Ecto neural progenitor cell (in vitro differentiated cells): ENCODE measurements around the gene PLA1A.

Source experiments
- DNase-seq: peaks from one replicate; pipeline ENCODE4 v3.0.0-alpha.2; 2018; ENCODE audit warnings: low spot score

The PLA1A gene

DNA sequence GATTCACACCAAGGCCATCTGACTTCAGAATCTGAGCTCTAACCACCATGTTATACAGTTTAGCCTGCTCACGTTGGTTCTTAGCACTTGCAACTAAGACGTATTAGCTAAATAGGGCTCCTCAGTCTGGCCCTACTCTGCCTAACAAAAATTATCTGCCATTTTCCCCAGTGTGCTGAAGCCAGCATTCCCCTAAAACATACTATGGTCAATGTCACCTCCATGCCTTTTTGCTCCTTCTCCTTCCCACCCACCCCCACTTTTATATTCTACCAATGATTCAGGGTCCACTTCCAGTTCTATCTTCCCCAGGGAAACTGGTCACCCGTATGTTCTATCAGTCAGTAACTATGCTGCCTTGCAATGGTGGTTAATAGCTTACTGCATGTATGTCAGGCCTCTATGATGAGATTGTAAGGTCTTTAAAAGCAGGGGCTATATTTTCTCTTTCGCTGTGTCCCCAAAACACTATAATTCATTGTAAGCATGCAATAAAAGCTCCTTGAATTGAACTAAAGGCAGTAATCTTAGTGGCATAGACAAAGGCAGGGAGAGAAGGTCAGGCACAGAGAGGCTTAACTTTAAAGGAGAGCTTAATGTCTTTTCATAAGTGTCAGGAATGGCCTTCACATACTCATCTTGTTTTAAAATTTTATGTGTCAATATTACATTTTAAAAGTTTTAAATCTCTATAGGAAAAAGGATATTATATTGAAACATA lies 39.4 kb downstream of the PLA1A start:
- no peak for DNase-seq

DNA sequence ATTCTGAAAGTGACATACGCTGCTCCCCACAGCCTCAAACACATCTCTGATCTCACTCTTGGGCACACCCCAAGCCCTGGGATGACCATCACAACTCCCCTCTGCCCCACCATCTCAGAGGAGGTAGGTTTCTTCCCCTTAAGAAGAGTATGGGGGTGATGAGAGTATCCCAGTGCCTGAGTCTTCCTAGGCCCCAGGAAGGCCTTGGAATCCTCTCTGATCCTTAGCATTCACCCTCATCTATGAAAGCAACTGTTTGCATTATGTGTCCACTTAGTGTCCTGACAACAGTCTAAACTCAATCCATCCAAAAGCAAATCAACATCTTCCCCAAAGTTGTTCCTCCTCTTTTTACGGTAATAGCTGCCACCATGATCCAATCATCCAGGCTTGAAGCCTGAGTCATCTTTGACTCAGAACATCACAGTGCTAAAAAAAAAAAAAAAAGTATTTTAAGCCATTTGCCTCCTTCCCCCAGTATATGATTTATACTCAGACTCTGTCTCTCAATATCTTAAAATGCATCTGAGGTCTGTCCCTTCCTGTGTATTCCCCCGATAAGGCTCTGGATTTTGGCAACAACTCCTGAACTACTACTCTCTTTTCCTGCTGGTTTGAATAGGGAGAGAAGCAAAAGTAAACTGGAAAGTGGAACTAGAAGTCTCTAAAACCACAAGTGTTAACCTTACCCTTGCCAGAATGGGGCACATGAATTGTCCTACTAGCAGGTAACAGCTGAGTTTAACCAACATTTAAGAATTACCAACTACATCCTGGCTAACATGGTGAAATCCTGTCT lies 40.2 kb downstream of the PLA1A start:
- no peak for DNase-seq

DNA sequence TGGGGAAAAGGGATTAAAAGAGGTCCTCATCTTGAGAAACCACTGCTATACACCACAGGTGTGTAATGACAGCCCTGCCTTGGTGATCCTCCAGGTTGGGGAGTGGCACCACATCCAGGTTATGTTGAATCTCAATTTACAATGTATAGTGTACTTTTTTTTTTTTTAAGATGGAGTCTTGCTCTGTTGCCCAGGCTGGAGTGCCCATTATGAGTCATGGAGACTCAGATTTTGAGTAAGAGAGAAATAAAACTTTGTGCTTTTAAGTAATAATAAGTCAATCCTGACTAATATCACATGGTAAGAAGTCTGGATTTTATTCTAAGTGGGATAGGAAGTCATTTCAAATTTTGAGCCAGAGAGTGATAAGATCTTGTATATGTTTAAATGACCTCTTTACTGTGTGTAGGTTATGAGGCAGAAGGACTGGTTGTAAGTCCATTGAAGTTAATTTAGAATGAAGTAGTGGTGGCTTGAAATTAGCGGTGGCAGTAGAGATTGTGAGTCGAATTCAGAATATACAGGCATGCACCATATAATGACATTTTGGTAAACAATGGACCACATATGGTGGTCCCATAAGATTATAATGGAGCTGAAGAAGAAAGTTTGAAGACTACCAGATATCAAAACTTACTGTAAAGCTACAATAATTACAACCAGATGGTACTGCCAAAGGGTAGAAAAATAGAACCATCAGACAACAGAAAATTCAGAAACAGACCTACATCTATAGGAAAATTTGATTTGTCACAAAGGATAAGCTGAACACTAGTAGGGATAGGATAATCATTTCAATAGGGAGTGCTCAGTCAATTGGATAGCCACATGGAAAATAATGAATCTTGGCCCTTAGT lies 42.0 kb downstream of the PLA1A start:
- DNase-seq, result no peak

DNA sequence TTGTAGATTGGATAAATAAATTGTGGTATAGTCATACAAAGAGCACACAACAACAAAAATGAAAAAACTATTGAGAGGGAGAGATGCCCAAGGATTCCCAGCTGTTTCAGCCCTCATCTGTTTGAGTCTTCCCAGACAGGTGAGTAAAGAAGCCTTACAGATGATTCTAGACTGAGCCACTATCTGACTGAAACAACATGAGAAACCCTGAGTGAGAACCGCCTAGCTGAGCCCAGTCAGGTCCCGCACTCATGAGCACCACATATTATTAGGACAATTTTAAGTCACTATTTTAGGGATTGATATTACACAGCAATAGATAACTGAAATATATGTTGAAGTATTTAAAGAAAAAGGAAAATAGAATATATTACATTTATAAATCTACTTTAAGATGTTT lies 43.7 kb downstream of the PLA1A start:
- no peak for DNase-seq

DNA sequence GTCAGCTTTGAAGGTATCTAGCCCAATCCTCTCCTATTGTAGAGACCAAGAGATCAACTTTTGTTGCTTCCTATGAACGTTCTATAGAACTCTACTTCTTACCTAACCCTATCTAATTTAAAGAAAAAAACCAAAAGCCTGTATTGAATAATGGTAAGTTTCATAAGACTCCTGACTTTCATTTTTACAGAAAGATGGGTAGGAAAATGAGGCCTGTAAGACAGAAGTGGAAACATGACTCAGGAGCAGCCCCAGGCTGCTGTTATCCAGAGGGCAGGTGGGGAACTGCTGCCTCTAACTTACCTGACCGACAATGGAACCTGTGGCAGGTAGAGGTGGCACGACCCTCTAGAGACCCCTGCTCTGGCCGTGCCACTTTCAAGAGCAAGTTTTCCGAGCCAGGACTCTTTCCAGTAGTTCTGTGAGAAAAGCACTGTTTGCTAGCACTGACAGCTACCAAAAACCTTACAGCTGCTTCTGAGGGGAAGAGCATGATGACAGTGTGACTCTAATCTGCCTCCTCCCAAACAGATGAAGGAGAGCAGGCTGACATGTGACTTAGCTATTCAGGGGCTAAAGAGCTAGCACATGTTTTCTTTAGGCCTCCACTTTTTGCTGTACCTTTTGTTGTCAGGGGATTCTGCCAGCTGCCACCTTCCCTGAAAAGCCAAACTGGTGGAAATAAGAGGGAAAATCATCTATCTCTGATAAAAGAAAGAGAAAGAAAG lies 45.2 kb downstream of the PLA1A start:
- no peak for DNase-seq

DNA sequence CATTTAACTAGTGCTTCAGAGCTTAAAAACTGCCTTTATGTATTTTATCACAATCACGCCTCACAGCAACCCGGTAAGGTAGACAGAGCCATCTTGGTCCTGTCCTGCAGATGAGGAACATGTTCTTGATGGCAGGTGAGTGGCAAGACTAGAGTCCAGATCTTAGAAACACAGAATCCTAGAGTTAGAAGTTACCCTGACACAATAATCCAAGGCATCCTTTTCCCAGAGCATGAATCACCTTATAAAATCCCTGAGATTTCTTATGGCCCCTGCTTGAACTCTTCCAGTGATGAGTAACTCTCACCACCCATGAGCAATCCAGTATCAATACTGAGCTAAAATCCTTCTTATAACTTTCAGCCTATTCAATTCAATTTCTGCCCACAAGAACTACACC lies 45.8 kb downstream of the PLA1A start:
- DNase-seq, result no peak

DNA sequence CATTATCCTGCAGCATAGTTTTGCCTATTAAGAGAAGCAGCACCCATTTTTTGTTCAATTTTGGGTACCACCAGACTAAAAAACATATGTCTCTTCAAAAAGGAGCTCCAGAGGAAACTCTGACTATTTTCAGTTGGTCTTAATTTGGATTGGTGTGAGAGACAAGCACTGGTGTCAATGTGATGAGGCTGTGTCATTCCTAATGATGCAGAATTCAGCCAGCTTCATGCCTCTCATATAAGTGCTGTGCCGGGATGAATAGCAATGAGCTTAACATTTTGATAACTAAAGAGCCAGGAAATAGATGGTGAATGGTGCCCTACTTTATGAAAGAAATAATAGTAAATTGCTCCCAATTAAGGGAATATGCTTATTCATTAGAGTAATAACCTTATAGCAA lies 46.8 kb downstream of the PLA1A start:
- no peak for DNase-seq

DNA sequence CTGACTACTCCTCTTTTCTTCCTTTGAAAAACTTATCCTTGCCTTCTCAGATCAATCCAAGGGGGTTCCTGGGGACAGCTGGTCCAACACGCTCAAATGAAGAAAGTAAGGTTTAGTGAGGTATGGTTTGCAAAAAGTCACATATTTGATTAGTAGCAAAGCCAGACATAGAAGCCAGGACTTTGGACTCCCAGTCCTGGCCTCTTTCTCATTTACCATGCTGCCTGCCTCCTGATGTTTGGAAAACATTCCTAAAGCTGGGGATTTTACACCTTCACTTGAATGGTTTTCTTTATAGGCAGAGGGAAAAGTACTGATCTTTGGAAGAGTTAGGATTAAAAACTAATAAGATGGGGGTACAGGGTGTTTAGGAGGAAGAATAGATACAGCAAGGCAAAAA lies 48.1 kb downstream of the PLA1A start:
- DNase-seq, result no peak

DNA sequence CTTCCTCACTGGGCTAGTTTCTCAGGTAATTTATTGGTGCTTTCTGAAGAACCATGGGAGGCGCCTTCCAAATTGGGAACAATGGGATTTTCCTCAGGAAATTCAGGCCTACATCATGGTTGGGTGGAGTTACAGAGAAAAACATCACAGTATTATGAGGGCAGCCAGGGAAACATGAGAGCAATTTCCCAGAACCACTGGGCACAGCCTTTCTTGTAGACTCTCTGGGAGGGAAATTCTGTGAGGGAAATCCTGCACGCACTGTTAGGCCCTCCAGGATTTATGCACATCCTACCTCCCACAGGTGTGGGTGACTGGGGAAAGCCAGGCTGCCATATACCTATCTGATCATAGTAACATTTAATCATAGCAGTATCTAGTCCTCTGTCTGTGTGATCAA lies 49.5 kb downstream of the PLA1A start:
- DNase-seq, result no peak

DNA sequence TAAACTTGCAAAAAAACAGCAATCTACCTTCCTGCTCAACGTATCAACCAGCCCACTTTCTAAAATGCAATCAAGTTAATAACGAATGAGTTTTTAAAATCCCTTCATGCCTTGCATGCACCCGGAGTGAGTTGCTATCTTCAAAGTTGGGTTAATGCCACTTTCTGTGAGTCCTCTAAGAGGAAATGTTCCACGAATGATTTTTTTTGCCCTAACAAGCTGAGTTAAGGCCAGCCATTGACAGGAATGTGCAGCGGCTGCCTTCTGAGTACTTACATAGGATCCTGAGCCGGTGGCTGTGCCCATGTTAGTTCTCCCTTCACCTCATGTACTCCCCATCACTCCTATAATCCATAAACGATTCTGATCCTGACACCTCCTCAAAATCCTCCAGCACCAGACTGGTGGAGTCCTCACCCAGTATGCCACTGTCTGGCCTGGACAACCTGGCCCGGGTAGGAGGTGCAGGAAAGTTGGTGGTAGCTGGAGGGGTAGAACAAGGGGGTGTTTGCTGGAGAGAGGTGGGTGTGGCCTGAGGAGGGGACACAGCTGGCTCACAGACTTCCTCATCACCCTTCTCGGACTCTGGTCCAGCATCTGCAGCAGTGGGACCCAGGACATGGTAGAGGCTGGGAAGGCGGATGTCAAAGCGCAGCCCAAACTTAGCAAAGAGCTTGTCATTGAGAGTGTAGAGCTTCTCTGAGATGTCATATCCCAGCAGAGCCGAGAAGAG lies 50.3 kb downstream of the PLA1A start:
- no peak for DNase-seq

DNA sequence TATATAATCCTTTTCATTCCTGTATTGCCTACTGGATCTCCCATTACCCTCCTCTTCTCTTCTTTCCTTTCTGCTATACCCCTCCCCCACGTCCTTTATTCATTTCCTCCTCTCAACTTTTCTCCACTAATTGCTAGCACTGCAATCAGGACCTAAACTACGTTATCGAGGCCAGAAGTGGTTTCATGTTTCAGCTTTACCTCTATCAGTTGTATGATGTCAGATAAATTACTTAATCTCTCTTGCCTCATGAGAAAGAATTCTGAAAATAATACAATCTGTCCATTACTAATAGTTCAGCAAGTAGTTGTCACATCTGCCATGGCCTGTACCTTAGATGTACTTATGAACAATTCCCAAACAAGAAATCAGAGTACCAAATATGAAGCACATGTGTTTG lies 52.1 kb downstream of the PLA1A start:
- DNase-seq, result no peak

DNA sequence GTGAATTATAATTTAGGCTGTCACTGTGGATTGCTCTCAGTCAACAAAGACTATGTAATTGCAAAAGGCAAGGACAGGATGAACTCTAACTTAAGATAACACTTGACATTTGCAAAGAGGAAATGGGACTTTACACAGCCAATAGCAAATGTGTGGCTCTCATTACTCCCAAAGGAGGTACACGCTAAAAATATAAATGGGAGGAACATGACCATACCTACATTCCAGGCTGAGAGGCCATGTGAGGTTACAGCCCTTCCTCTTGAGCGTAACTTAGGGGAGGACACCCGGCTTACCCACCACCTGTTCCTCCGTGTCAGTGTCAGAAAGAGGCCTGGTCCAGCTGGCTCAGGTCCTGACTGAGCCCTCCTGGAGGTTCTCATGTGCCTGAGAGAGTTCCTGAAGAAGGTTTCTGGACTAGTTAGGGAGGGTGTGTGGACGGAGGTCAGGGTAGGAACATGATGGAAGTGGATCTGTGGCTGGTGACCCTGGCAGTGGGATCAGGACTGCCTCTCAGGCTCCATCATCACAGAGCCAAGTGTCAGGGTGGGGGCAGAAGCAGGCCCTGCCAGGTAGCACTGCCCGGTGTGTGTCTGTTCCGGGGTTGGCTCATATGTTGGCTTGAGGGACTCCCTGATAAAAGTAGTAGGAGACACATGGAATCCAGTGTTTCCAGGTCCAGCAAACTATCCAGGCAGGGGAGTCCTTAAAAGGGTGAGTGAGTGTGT lies 54.8 kb downstream of the PLA1A start:
- no peak for DNase-seq

DNA sequence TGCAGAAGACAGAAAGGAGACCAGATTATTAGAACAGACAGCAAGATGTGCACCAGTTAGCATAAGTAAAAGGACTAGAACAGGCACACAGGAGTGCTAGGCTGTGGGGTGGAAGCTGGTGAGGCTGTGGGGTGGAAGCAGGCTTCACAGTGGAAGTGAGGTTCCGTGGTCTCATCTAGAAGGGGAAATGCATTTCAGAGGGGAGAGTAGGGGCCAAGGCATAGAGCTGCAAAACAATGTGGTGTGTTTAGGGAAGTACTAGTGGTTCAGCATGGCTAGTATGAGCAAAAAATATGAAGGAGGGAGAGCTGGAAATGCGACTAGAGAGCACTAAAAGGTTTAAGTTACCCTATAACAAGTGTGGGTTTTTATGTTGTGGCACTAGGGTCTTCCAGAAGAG lies 56.2 kb downstream of the PLA1A start:
- DNase-seq, result no peak

DNA sequence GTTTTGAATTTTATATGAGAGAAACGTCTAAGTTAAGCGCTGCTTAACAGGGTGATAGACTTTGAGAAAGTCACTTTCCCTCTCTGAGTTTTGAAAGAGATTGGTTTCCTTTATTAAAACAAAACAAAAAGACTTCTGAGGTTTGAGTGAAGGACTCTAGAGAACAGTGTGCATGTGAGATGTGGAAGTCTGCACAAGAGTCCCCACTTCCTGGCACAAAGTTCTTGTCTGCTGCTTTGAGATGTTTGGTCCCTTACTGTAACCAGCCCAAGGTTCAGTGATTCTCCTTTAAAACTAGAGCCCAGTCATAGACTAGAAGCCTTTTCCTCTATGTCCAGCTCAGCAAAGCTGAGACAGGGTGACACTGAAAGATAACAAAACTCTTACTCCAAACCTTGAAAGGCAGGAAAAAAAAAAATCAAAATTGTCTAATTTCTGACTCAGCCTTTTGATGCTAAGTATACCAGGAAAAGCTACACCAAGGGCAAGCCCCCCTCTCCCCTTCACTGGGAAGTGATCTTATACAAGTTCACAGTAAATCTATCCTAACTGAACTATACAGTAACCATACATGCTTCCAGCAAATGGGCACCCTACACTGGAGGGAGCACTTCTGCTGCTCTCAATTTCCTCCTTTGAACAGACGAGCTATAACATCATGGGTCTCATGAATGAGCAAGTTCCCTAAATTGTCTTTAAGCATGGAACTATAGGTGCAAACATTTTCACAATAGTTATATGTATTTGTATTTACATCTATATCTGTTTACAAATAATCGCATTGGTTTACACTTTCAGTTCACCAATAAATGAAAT lies 60.4 kb downstream of the PLA1A start:
- DNase-seq, result no peak

DNA sequence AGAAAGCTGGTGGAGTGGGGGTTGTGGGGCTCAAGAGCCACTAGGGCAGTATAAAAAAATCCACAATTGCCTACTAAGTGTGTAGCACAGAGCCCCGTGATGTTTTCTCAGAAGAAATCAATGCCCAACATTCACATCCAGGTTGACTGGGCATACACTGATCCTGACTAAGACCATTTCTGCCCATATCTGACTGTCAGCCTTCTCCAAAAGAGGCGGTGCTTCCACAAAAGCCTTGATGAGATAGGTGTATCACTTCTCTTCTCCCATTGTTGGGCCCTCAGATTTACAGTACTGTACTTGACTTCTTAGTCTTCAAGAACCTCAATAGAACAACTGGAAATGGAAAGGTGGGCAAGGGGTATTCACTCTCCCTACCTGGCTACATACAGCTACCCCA lies 61.3 kb downstream of the PLA1A start:
- DNase-seq, result no peak

DNA sequence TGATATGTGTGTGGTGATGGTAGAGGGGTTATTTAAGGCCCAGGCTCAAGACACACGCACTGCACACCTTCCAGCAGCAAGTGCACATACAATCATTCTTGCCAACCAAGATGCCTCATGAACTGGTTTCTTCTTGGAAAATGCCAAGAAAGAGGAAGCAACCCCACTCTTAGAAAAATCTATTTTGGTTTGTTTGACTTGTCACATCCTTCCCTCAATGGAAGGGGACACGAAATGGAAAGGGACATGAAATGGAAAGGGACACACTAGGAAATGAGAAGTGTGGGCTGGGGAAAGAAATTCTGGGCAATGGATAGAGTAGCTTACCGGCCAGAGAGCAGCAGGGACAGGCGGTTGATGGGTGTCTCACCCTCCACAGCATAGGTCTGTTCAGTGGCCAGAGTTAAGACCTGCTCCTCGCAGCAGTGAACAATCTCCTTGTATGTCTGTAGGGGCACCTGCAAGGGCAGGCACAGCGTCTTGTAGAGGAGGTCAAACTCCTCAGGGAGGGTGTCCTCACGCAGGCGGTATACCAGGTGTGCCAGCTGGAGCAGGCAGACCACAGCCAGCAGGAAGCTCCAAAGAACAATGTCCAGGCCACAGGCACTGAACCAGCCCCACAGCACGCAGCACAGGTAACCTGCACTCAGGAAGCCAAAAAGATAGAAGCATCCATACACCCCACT lies 62.1 kb downstream of the PLA1A start:
- DNase-seq, result no peak

DNA sequence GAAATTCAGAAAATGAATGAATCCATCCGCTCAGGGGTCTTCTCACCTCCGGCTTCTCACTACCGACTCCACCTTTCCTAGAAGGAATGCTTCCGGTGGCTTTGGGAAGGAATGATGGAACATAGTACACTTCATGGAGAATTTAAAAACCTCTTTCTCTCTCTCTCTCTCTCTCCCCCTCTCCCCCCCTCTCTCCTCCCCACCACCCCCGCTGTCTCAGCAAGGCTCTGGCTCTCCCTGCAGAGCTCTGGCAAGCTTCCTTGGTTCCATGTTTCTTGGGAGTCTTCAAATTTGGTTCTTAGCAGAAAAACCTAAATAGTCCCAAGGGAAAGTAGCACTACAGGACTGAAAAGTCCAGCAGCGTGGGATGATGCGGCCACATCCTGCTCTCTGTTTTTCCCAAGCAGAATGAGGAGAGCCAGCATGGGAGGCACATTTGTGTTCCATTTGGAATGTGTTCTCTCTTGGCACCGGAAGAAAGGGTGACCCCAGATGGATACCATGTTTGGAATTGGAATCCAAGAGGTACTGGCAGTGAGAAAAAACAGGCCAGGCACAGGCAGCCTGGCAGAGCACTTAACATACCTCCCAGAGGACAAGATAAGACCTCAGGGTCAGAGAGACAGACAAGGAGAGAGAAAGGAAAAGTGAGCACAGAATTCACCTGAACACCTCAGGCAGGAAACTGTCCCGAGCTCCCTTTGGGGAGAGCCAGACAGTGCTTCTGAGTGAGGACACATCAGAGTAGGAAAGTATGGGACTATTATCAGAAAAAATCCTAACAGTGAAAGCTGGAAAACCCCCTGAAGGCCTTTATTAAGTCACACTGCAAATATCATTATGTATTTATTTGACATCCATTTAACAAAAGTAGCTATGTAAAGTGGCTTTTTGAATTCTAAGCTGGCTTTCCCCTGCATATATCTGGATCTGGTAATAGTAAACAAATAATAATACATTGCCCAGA lies 63.1 kb downstream of the PLA1A start, which contains the start of gene POPDC2:
Gene POPDC2 (minus strand): TSS at position 116 of the 967 bp plus-strand sequence. CDS start 166 bp downstream, outside the sequence.
- DNase-seq, result no peak
